ENCODE measurements around the gene FOXO3. TPM values are rescaled to one million over a fixed set of nuclear protein-coding genes. Genes with fewer than 3 reads are reported as not detected.
"Not testable (repeated sequence)": the region's sequence is repeated elsewhere in the genome, so short reads cannot be mapped to it uniquely, and the experiment has no call there.

The FOXO3 gene
- total RNA-seq, 1 donor from 2014 or later = 56.0 TPM

GRCh38 chr6:108661982-108662381, 101.3 kb downstream of the FOXO3 start:
- DNase-seq = no peak

GRCh38 chr6:108662702-108663101, 102.0 kb downstream of the FOXO3 start:
- DNase-seq = no peak

- peak; percentile 10 for DNase-seq
Measured at GRCh38 chr6:108663494-108664064, 102.9 kb downstream of the FOXO3 start.

GRCh38 chr6:108665495-108666196, 104.9 kb downstream of the FOXO3 start:
- DNase-seq = no peak

- DNase-seq = no peak
Measured at GRCh38 chr6:108666656-108667260, 106.0 kb downstream of the FOXO3 start.

- peak; percentile 13 for DNase-seq
Measured at GRCh38 chr6:108667993-108668392, 107.3 kb downstream of the FOXO3 start.

- no peak for DNase-seq
Measured at GRCh38 chr6:108669673-108670072, 109.0 kb downstream of the FOXO3 start.

GRCh38 chr6:108671175-108671574, 110.5 kb downstream of the FOXO3 start:
- DNase-seq = peak; percentile 44

- no peak for DNase-seq
Measured at GRCh38 chr6:108671790-108672189, 111.1 kb downstream of the FOXO3 start.

- no peak for DNase-seq
Measured at GRCh38 chr6:108672641-108673040, 111.9 kb downstream of the FOXO3 start.

- DNase-seq = no peak
Measured at GRCh38 chr6:108673153-108673552, 112.4 kb downstream of the FOXO3 start.

- DNase-seq = no peak
Measured at GRCh38 chr6:108673602-108674001, 112.9 kb downstream of the FOXO3 start.

- DNase-seq = no peak
Measured at GRCh38 chr6:108675226-108676200, 114.8 kb downstream of the FOXO3 start.

- DNase-seq = no peak
Measured at GRCh38 chr6:108676555-108676954, 115.8 kb downstream of the FOXO3 start.

GRCh38 chr6:108677357-108677756, 116.6 kb downstream of the FOXO3 start:
- no peak for DNase-seq

GRCh38 chr6:108677894-108678293, 117.2 kb downstream of the FOXO3 start:
- no peak for DNase-seq

- DNase-seq = not testable (repeated sequence)
Measured at GRCh38 chr6:108680314-108680713, 119.6 kb downstream of the FOXO3 start.

GRCh38 chr6:108681721-108682120, 121.0 kb downstream of the FOXO3 start:
- DNase-seq = not testable (repeated sequence)

GRCh38 chr6:108682383-108683119, 121.8 kb downstream of the FOXO3 start:
- DNase-seq = not testable (repeated sequence)

- not testable (repeated sequence) for DNase-seq
Measured at GRCh38 chr6:108683976-108684375, 123.3 kb downstream of the FOXO3 start.

GRCh38 chr6:108684771-108685329, 124.1 kb downstream of the FOXO3 start:
- DNase-seq = no peak

All from occipital lobe (tissue), 2 donors.